ENCODE results near the gene ODAD3. TPM values are rescaled to one million over a fixed set of nuclear protein-coding genes. Genes with fewer than 3 reads are reported as not detected.

ODAD3 gene
- total and polyA plus RNA-seq, 2 of the 13 experiments (the other 11 are each of a cell fraction or from before 2014, with no cell fraction given) = 0.04 to 0.08 TPM

- TF ChIP-seq POGK (CRISPR knock-in tag; conservative IDR thresholded peaks at IDR 0.05) = peak; percentile 33; the same call in 1 of the 2 replicates
- no peak for TF ChIP-seq REXO4 (CRISPR knock-in tag; IDR thresholded peaks at IDR 0.05; ENCODE audit: borderline replicate concordance)
- no peak for TF ChIP-seq MAFK (conservative IDR thresholded peaks at IDR 0.05 in 1 of 2, IDR thresholded peaks at IDR 0.05 in 1 of 2; ENCODE audit: low read length in 2 of 2)
- no peak for TF ChIP-seq DDIT3 (CRISPR knock-in tag; IDR thresholded peaks at IDR 0.05)
- TF ChIP-seq MIER3 (CRISPR knock-in tag; IDR thresholded peaks at IDR 0.05; ENCODE audit: borderline replicate concordance) = no peak
- no peak for TF ChIP-seq JUNB (CRISPR knock-in tag; IDR thresholded peaks at IDR 0.05; ENCODE audit: borderline replicate concordance)
- TF ChIP-seq ATF5 (CRISPR knock-in tag; IDR thresholded peaks at IDR 0.05; ENCODE audit: low read depth) = no peak
- TF ChIP-seq ZNF670 (CRISPR knock-in tag; IDR thresholded peaks at IDR 0.05; ENCODE audit: borderline replicate concordance) = peak; percentile 55; the same call in 1 of the 2 replicates
- no peak for TF ChIP-seq SRSF9 (IDR thresholded peaks at IDR 0.05; ENCODE audit: borderline replicate concordance, insufficient read depth, low read depth, low read length, poor library complexity, severe bottlenecking)
- TF ChIP-seq MED8 (CRISPR knock-in tag; IDR thresholded peaks at IDR 0.05; ENCODE audit: insufficient replicate concordance) = no peak
- TF ChIP-seq MTF2 (CRISPR knock-in tag; IDR thresholded peaks at IDR 0.05; ENCODE audit: borderline replicate concordance) = peak; percentile 11; the same call in 1 of the 2 replicates
- no peak for TF ChIP-seq PBX3 (CRISPR knock-in tag; IDR thresholded peaks at IDR 0.05; ENCODE audit: borderline replicate concordance)
- TF ChIP-seq GMEB1 (CRISPR knock-in tag; IDR thresholded peaks at IDR 0.05; ENCODE audit: borderline replicate concordance) = no peak
- 0 out of 2 replicates have a peak, but pooled peaks have one; percentile 49 for TF ChIP-seq ZNF20 (CRISPR knock-in tag; IDR thresholded peaks at IDR 0.05)
- TF ChIP-seq ZNF232 (CRISPR knock-in tag; IDR thresholded peaks at IDR 0.05; ENCODE audit: borderline replicate concordance) = no peak
- no peak for TF ChIP-seq CCDC6 (CRISPR knock-in tag; IDR thresholded peaks at IDR 0.05)
- TF ChIP-seq ZNF777 (CRISPR knock-in tag; IDR thresholded peaks at IDR 0.05) = peak; percentile 69
- TF ChIP-seq PCBP1 (IDR thresholded peaks at IDR 0.05; ENCODE audit: borderline replicate concordance, low read depth, low read length) = no peak
- TF ChIP-seq NCOA5 (CRISPR knock-in tag; IDR thresholded peaks at IDR 0.05) = no peak
- no peak for TF ChIP-seq XBP1 (CRISPR knock-in tag; IDR thresholded peaks at IDR 0.05)
- no peak for TF ChIP-seq ZNF749 (CRISPR knock-in tag; IDR thresholded peaks at IDR 0.05; ENCODE audit: borderline replicate concordance)
- 0 out of 2 replicates have a peak, but pooled peaks have one; percentile 31 for TF ChIP-seq ZNF678 (CRISPR knock-in tag; IDR thresholded peaks at IDR 0.05)
- TF ChIP-seq MLLT10 (CRISPR knock-in tag; IDR thresholded peaks at IDR 0.05) = no peak
Observed at GRCh38 chr19:11481534-11482383, 46.8 kb upstream of the ODAD3 start (continued).
